Thyroid gland (tissue), 4 donors: Measurements from ENCODE around the gene SSPN. TPM values are rescaled to one million over a fixed set of nuclear protein-coding genes. Genes with fewer than 3 reads are reported as not detected.

Experiments used
- DNase-seq, 2 donors: peaks; one replicate each; pipeline ENCODE4 v3.0.0-alpha.2; 2019
- H3K27ac ChIP-seq, 3 donors: fragments of 200-600 bp; sonication (generic); 1 replicate in 2 of 3; 2 replicates in 1 of 3; pipeline ENCODE4 v1.5.1; 2016 to 2019; ENCODE audit warnings: mild to moderate bottlenecking in 1 of 3, moderate library complexity in 1 of 3
- H3K27me3 ChIP-seq: fragments of 200-600 bp; sonication (generic); one replicate; pipeline ENCODE4 v1.5.1; 2019
- H3K36me3 ChIP-seq, 2 donors: fragments of 200-600 bp; sonication (generic); one replicate each; pipeline ENCODE4 v1.5.1; 2016 to 2019
- H3K4me1 ChIP-seq, 2 donors: fragments of 200-600 bp; sonication (generic); one replicate each; pipeline ENCODE4 v1.5.1; 2017 to 2019
- H3K4me3 ChIP-seq, 3 donors: fragments of 200-600 bp; sonication (generic); replicated peaks in 1 of 3; 1 replicate in 2 of 3; 2 replicates in 1 of 3; pipeline ENCODE4 v1.5.1; 2016; ENCODE audit warnings: mild to moderate bottlenecking in 1 of 3
- H3K9me3 ChIP-seq: fragments of 200-600 bp; sonication (generic); one replicate; pipeline ENCODE4 v1.5.1; 2017
- POLR2A ChIP-seq, 2 donors: fragments of 450-650 bp; IDR thresholded peaks; one replicate each; pipeline ENCODE4 v1.6.1; 2017; ENCODE audit warnings: antibody characterized with exemption in 2 of 2, mild to moderate bottlenecking in 2 of 2, moderate library complexity in 1 of 2
- WGBS, 2 donors: methylation state at CpG; one replicate each; pipeline ENCODE4 v1.1.5; 2017; 5-methylcytosine and 5-hydroxymethylcytosine counted together
- intact Hi-C: fragments of 100-400 bp; cut with DNase I; formaldehyde crosslinking; loops from one replicate; pipeline ENCODE4 v1.15.1; 2023
- total RNA-seq, 4 donors: library from RNA; depleted of rRNA; stranded (reverse); fragments of >200 nt; gene quantifications; one replicate each; pipeline ENCODE4 v1.2.3, GENCODE V29; 2016
- TF ChIP-seq, protein P1 (sequence below), 6 experiments: fragments of 200-600 bp in 3 of 6; fragments of 450-650 bp in 3 of 6; sonication (generic) in 3 of 6; IDR thresholded peaks; one replicate each; pipeline ENCODE4 v1.5.1; 2016 to 2019; ENCODE audit warnings: antibody characterized with exemption in 6 of 6, mild to moderate bottlenecking in 2 of 6, inconsistent platforms in 1 of 6, moderate library complexity in 1 of 6

The SSPN gene
- total RNA-seq, 4 donors from 2014 or later, result 20.1 to 25.0 (median 22.2) TPM

DNA sequence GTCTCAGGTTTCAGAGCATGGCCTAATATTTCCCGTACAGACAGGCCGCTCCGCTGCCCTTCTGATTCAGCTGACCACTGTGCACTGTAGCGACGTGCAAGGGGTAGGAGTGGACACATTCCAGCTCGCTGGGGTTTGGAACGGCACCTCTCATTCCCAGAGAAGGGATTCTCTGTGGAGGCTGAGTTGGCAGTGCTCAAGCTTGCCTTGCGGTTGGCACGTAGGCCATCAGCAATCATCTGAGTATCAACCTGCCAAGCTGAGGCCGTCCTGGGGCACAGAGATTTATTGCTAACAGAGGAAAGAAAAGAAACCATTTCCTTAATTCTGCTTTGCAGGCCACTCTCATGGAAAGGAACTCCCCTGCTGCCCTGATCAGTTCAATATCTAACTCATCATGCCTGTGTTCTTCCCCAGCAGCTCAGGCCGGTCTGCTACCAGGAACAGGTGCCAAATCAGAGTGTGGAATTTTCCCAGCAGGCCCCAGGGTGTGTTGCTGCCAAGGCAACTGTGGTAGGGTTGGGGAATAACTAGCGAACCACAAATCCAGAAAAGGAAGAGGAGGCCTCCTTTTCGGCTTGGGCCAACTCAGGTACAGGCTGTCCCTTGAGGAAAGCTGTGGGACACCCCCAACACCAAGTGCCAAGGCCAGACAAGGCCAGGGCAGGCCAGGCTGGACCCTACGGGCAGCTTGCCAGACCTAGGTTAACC is 92.5 kb downstream of the SSPN start:
- Histone ChIP-seq H3K36me3 (no peaks in the 10 kb centered on the region), H3K27me3 (no peaks in the 10 kb centered on the region), H3K9me3 (no peaks in the 10 kb centered on the region), H3K4me1 (peaks cover 8 to 16% of the 10 kb centered on the region in 2 donors), H3K4me3 (no peak overlapping the region), H3K27ac (peak overlapping the region; percentile 52 to 72 (median 72))
- intact Hi-C loops, result no loop called here
- DNase-seq, result peak; percentile 68 to 83
- TF ChIP-seq, protein P1, sequence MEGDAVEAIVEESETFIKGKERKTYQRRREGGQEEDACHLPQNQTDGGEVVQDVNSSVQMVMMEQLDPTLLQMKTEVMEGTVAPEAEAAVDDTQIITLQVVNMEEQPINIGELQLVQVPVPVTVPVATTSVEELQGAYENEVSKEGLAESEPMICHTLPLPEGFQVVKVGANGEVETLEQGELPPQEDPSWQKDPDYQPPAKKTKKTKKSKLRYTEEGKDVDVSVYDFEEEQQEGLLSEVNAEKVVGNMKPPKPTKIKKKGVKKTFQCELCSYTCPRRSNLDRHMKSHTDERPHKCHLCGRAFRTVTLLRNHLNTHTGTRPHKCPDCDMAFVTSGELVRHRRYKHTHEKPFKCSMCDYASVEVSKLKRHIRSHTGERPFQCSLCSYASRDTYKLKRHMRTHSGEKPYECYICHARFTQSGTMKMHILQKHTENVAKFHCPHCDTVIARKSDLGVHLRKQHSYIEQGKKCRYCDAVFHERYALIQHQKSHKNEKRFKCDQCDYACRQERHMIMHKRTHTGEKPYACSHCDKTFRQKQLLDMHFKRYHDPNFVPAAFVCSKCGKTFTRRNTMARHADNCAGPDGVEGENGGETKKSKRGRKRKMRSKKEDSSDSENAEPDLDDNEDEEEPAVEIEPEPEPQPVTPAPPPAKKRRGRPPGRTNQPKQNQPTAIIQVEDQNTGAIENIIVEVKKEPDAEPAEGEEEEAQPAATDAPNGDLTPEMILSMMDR (IDR thresholded peaks at IDR 0.05), result no peak
- TF ChIP-seq POLR2A (IDR thresholded peaks at IDR 0.05), result no peak
- 69 to 72% methylated on average over 14 of the region's 14 CpGs for WGBS, 2 donors

DNA sequence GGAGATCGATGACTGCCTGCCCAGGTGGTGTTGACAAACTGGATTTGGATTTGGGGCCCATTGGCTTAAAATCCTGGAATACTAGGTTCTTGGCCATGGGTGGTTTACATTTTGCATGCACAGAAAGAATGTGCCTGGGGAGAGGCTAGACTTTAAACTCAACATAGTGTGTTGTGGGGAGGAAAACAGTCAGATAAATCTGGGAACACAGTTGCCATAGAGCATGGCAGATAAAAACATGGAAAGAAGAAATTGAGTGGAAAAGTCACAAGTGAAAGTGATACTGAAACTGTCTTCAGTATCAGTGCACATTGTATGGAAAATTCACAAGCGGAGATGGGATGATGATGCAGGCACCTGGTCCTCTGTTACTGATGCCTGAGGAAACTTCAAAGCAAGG is 95.2 kb downstream of the SSPN start:
- Histone ChIP-seq H3K4me3 (no peak overlapping the region), H3K36me3 (no peaks in the 10 kb centered on the region), H3K4me1 (peaks cover 8 to 16% of the 10 kb centered on the region in 2 donors), H3K9me3 (no peaks in the 10 kb centered on the region), H3K27ac (no peak overlapping the region), H3K27me3 (no peaks in the 10 kb centered on the region)
- intact Hi-C loops, result no loop called here
- no peak for DNase-seq
- 81 to 83% methylated on average over 2 of the region's 2 CpGs for WGBS, 2 donors
- no peak for TF ChIP-seq POLR2A (IDR thresholded peaks at IDR 0.05)
- TF ChIP-seq, protein P1 (IDR thresholded peaks at IDR 0.05), result no peak

DNA sequence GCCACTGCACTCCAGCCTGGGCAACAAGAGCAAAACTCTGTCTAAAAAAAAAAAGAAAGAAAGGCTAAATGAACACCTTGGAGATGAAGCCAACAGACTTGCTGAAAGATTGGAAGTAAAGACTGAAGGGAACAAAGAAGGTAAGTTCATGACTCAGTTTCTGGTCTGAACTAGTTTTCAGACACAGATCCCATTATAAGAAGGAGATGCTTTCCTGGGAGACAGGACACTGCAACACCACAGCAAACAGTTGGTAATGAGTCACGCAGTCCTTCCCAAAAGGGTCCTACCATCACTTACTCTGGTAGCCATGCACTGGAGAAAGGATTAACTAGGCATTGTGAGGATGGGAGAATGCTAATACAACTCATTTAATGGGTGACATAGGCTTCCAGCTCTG is 97.2 kb downstream of the SSPN start:
- WGBS, 2 donors, result 100% methylated on average over 1 of the region's 1 CpG
- H3K27ac ChIP-seq, result no peak overlapping the region
- H3K4me1 ChIP-seq, result peaks cover 6 to 10% of the 10 kb centered on the region in 2 donors
- no peaks in the 10 kb centered on the region for H3K36me3 ChIP-seq
- H3K4me3 ChIP-seq, result no peak overlapping the region
- no peaks in the 10 kb centered on the region for H3K9me3 ChIP-seq
- no peaks in the 10 kb centered on the region for H3K27me3 ChIP-seq
- intact Hi-C loops, result no loop called here
- DNase-seq, result no peak
- no peak for TF ChIP-seq POLR2A (IDR thresholded peaks at IDR 0.05)
- TF ChIP-seq, protein P1 (IDR thresholded peaks at IDR 0.05), result no peak

DNA sequence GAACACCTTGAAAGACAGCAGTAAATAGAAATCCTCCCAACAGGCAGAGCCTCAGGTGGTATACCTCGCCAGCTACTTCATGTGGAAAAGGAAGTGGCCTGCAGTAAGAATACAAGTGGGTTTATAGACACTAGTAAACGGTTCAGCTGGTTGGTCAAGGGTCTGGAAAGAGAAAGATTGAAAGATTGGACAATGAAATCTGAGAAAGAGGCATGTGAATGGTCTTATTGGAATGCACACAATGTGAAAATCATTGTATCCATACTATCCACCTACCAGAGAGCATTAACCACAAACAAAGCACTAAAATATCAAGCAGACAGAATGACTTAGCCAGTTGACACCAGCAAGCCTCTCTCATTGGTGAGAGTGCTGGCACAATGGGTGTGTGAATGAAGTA is 98.2 kb downstream of the SSPN start:
- Histone ChIP-seq H3K36me3 (no peaks in the 10 kb centered on the region), H3K9me3 (no peaks in the 10 kb centered on the region), H3K27me3 (no peaks in the 10 kb centered on the region), H3K4me3 (no peak overlapping the region), H3K27ac (peak overlapping the region in 1 of 3 donors; percentile 14), H3K4me1 (peaks cover 0 to 4% of the 10 kb centered on the region in 2 donors)
- DNase-seq, result peak; percentile 28 to 38
- intact Hi-C loops, result no loop called here
- 33 to 46% methylated on average over 2 of the region's 2 CpGs for WGBS, 2 donors
- TF ChIP-seq, protein P1 (IDR thresholded peaks at IDR 0.05), result no peak
- no peak for TF ChIP-seq POLR2A (IDR thresholded peaks at IDR 0.05)

DNA sequence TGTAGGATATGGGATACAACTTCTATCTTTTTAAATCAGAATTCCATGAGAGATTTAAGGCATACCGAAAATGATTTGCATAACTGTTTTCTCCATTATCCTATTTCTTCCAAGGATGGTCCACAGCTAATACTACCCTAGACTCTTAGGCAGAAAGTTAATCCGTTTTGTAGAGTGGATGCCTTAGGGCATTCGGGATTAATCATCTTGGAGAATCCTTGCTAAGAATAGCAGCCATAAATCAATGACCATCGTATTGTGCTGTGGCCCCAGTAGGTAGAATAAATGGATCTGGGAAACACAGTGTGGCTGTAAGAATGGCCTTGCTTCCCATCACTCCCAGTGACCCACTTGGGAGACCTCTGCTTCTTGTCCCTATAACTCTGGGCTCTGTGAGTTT is 99.6 kb downstream of the SSPN start:
- no peak for DNase-seq
- Histone ChIP-seq H3K27ac (no peak overlapping the region), H3K4me3 (no peak overlapping the region), H3K9me3 (no peaks in the 10 kb centered on the region), H3K27me3 (no peaks in the 10 kb centered on the region), H3K36me3 (no peaks in the 10 kb centered on the region), H3K4me1 (peaks cover 0 to 14% of the 10 kb centered on the region in 2 donors)
- TF ChIP-seq, protein P1 (IDR thresholded peaks at IDR 0.05), result no peak
- TF ChIP-seq POLR2A (IDR thresholded peaks at IDR 0.05), result no peak
- intact Hi-C loops, result no loop called here
- WGBS, 2 donors, result 93 to 95% methylated on average over 4 of the region's 4 CpGs
